ENCODE results near the gene TMEM89.

The TMEM89 gene

GRCh38 chr3:48644898-48645760 lies 23.6 kb upstream of the TMEM89 start:
- no peak for DNase-seq (ENCODE audit: low read depth, low spot score)
- H3K27ac ChIP-seq, result no peak overlapping the region

- H3K27ac ChIP-seq, result no peak overlapping the region
- no peak for DNase-seq (ENCODE audit: low read depth, low spot score)
These were observed 21.0 kb upstream of the TMEM89 start for GRCh38 chr3:48642605-48643004.

GRCh38 chr3:48641396-48641795 lies 19.8 kb upstream of the TMEM89 start:
- no peak overlapping the region for H3K27ac ChIP-seq
- no peak for DNase-seq (ENCODE audit: low read depth, low spot score)

DNA sequence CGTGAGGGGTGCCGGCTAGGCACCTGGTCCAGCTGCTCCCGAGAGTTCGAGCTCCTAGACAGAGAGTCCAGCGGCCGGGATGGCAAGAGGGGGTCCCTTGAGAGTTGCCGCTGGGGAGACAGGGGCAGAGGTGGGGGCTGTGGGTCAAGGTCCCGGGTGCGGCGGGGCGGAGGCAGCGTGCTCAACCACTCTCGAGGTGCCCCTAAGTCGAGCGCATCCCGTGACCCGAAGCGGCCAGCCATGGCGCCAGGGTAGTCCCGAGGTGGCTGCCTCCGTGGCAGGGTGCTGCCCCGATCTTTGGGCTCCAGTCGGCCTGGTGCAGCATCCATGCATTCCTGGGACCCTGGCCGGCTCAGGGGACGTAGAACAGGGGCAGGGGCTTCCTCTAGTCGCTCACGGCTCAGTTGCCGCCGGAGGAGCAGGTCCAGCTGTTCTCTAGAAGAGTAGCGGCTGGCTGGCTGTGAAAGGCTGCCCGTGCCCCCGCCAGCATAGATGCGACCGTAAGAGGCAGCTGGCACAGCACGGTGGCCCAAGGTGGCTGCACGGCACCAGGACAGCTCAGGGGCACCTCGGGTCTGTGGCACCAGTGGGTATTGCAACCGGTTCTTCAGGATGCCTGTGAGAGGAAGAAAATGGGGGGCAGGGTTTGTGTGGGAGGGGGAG lies 18.5 kb upstream of the TMEM89 start:
- no peak for DNase-seq (ENCODE audit: low read depth, low spot score)
- no peak overlapping the region for H3K27ac ChIP-seq

- no peak overlapping the region for H3K27ac ChIP-seq
- DNase-seq (ENCODE audit: low read depth, low spot score), result no peak
These were observed 15.7 kb upstream of the TMEM89 start for GRCh38 chr3:48637305-48637704.

DNA sequence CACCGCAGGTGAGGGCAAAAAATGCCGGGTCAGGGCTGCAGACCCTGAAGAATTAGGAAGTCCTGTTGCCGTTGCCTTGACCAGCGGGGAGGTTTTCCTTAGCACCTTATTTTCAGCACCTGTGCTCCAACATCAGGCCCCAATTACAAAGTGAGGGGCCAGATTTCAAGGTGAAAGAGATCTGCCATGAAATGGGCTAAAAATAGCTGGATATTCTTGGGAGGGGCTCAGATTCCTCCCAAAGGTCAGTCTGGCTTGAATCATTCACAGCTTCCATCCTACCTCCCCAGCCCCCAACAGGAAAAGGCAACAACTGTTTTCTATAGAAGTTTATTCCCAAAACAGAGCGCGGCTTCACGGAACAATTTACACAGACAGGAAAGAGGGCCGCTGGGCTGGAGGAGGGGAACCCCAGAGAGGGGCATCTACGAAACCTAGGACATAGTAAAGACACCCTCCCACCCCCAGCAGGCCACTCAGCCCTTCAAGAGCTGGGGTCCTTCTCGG lies 14.6 kb upstream of the TMEM89 start:
- DNase-seq (ENCODE audit: low read depth, low spot score), result no peak
- no peak overlapping the region for H3K27ac ChIP-seq

GRCh38 chr3:48635222-48636021 lies 13.9 kb upstream of the TMEM89 start, which contains the start of gene SLC26A6:
Gene SLC26A6 (minus strand): TSS chr3:48635461. CDS start chr3:48635393, 68 bp downstream.
- DNase-seq (ENCODE audit: low read depth, low spot score), result peak; percentile 70
- peak within 1 kb of the TSS; percentile 37 for H3K27ac ChIP-seq

DNA sequence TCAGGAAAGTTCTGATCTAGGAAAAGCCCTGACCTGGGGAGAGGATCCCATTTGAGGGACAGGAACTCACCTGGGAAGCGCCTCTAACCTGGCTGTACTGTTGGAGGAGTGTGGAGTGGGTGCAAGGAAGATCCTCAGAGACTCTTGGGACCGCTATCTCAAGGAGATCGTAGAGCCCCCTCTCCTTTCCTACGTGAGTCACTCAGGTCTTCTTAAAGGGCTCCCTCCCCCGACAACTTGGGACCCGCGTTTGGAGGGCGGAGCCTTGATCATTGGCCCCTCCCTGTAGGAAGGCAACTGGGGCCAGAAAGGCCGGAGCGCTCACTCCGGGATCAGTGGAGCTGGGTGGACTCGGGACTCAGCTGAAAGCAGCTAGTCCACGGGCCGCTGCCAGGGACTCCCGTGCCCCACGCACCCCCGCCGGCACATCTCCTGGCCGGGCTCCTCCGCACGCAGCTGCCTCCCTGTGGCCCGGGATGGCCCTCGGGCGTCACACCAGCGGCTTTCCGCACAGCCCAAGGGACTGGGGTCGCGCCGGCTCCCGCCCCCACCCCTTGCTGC lies 13.2 kb upstream of the TMEM89 start:
- DNase-seq (ENCODE audit: low read depth, low spot score), result no peak
- H3K27ac ChIP-seq, result peak overlapping the region; percentile 37

- DNase-seq (ENCODE audit: low read depth, low spot score), result no peak
- no peak overlapping the region for H3K27ac ChIP-seq
These were observed 12.2 kb upstream of the TMEM89 start for GRCh38 chr3:48633743-48634142.

DNA sequence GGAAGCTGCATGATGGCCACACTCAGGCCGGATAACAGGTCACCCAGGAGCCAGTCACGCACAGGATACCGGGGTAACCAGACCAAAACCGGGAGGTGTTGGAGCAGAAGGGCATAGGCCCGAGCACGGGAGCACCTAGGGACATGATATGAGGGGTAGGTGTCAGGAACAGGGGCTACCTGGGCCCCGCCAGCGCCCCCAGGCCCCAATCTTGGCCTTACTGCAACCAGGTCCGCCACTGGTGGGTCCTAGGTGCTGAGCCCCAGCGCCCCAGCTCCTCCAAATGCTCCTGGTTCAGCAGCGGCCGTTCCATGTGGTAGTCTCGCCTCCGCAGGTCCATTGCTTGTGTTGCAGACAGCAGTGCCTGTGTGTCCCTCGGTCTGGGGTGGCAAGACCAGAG lies 11.7 kb upstream of the TMEM89 start:
- H3K27ac ChIP-seq, result no peak overlapping the region
- DNase-seq (ENCODE audit: low read depth, low spot score), result no peak

DNA sequence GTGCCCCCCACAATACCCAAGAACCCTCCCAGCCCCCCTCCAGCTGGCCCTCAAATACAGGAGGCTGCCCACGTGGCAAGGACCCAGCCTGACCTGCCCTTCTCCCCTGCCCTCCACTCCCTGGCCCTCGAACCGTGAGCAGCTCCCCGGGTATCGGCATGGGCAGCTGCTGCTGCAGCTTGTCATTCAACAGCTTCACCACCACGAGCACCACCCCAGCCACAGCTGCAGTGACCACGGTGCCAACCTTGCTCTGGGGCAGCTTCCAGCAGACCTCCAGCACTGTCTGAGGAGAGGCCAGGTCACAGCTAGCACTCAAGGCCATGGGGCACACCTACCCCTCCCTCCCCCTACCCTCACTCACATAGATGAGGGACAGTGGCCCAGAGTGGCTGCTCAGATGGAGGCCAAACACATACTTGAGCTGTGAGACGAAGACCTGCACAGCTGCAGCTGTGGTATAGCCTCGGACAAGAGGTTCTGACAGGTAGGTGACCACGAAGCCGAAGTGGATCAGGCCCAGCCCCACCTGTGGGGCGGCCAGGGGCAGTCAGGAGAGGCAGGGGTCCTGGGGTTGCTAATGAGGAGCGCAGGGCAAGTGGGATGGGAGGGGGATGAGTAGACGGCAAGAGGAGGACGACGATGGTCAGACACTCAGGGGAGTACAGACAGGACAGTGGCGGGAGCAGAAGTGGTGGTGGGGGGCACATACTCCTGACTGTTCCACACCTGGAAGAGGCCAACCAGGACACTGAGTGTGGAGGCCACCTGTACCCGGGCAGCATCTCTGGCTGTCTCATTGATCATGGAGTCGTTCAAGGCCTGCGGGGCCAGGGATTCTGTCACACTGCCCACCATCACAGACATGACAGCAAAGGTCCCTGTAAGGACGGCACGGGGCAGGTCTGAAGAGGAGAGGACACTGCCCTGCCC lies 10.2 kb upstream of the TMEM89 start:
- no peak overlapping the region for H3K27ac ChIP-seq
- DNase-seq (ENCODE audit: low read depth, low spot score), result no peak

GRCh38 chr3:48630833-48631232 lies 9.3 kb upstream of the TMEM89 start:
- DNase-seq (ENCODE audit: low read depth, low spot score), result no peak
- no peak overlapping the region for H3K27ac ChIP-seq

DNA sequence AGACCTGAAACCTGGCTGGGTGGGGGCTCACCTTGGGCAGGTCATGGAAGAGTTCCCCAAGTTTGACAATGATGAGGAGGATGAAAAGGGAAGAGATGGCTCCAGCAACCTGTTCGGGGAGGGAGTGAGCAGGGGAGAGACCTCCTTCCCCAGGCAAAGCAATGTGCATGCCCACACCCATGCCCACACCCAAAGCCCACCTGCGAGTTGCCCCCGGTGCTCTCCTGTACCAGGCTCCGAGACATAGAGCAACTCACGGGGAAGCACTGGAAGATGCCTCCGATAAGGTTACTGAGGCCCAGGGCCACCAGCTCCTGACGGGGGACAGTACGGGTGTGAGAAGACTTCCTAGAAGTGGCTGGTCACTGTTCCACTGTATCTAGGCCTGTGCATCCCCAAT lies 8.8 kb upstream of the TMEM89 start:
- no peak for DNase-seq (ENCODE audit: low read depth, low spot score)
- H3K27ac ChIP-seq, result no peak overlapping the region

DNA sequence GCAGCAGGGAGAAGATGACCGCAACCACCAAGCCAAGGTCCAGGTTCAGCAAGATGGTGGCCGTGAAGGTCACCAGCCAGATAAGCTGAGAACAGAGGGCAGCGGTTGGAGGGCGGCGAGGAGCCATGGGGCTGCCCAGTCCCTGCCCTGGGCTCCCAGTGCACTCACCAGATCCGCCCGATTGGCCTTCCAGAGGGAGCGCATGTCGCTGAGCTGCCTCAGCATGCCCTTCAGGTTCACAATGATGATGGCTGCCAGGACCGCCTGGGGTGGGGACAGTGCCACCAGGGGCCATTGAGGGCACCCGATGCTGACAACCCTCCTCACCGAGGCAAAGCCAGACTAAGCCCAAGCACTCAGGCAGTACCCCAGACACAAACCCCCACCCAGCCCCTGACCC lies 8.3 kb upstream of the TMEM89 start:
- DNase-seq (ENCODE audit: low read depth, low spot score), result no peak
- H3K27ac ChIP-seq, result no peak overlapping the region

DNA sequence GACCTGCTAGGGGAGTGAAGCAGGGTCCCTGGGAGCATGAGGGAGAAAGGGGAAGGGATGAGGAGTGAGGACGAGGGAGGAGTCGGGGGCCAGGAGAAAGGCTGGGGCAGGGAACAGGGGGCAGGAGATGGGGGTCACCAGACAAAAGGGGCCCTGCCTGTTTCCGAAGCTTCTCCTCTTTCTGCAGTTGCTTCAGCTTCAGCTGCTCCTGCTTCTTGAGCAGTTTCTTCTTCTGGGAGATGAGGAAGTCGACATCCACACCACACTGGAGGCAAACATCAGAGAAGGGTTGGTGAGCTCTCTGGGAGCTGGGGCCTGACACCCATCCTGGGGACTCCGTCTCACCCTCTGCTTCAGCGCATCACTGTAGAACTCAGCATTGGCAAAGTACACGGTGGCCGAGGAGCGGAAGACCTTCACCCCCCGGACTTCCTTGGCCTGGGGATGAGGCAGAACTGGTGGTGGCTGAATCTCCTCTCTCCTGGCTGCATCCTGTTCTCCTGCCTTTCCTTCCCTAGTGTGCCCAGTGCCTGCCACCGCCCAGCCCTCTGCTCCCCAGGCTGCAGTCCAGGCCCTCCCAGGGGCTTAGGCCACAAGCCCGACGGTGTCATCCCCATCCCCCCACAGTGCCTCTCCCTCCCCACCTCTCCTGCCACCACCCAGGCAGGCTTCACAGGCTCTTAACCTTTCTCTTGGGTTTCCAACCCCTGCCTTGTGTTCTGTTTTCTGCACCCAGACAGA lies 6.9 kb upstream of the TMEM89 start:
- H3K27ac ChIP-seq, result no peak overlapping the region
- no peak for DNase-seq (ENCODE audit: low read depth, low spot score)

- DNase-seq (ENCODE audit: low read depth, low spot score), result no peak
- no peak overlapping the region for H3K27ac ChIP-seq
These were observed 4.0 kb upstream of the TMEM89 start for GRCh38 chr3:48625600-48625999.

DNA sequence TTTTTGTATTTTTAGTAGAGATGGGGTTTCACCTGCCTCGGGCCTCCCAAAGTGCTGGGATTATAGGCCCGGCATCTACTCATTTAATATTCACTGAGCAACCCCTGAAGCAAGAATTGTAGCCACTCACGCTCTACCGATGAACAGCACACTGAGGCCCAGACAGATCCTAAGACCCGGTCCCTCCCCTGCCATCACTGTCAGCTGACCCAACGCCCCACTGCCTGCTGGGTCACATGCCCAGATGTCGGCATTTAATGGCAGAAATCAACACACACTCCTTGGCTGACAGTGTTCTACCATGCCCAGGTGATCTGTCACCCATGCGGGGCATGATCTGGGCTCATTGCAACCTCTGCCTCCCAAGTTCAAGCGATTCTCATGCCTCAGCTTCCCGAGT lies 3.2 kb upstream of the TMEM89 start:
- no peak overlapping the region for H3K27ac ChIP-seq
- DNase-seq (ENCODE audit: low read depth, low spot score), result no peak

GRCh38 chr3:48623851-48624547 lies 2.4 kb upstream of the TMEM89 start:
- no peak overlapping the region for H3K27ac ChIP-seq

More at GRCh38 chr3:48623851-48624547, 2.4 kb upstream of the TMEM89 start:
- no peak for DNase-seq (ENCODE audit: low read depth, low spot score)

Data from epithelial cell of prostate (primary cell).